ENCODE results near the gene PABPN1L. TPM values are rescaled to one million over a fixed set of nuclear protein-coding genes. Genes with fewer than 3 reads are reported as not detected.

The PABPN1L gene
- total and polyA plus RNA-seq, 2 donors (not counting 1 experiment from before 2014, with no cell fraction given): 0.21 to 0.84 TPM

DNA sequence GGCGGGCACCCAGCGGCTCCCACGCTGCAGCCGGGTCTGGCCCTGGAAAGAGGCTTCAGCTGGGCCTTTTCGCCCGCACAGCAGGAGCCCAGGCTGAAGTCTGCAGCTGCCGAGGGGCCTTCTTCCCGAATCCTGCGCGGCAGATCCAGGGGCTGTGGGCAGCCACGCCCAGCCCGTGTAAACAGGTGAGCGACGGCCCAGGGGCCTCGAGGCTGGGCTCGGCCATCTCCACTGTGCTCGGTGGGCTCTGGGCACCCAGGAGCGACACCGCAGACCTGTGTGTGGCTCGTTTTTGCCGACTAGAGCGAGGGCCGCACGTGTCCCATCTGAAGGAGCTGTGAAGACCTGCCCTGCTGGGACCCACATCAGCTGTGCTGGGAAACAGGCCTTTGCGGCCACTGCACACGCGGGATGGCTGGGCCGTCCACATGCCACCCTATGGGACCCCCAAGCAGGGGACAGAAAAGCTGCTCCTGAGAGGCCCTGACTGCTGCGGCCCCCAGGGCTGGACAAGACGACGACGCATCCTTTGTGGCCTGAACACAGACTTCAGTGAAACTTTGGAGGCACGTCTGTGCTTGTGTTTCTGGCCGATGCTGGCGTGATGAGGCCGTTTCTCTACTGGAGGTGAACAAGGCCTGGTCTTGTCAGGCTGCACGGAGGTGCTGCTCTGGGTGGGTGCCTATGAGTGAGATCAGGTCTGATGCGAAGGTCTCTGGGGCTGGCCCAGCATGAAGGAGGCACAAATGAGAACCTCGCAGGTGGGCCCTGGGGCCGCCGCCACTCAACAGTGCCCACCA is 49.5 kb downstream of the PABPN1L start:
- ATAC-seq (ENCODE audit: low read depth): no peak
- Histone ChIP-seq H3K27ac (ENCODE audit: low read length in 2 of 2) (no peak overlapping the region), H3K27me3 (replicated peaks in 1 of 4; ENCODE audit: control extremely low read depth in 1 of 4, control insufficient read depth in 3 of 4, insufficient read depth in 4 of 4, low read length in 3 of 4) (no peaks in the 10 kb centered on the region), H3K9ac (ENCODE audit: low read length) (no peak overlapping the region), H3K4me3 (ENCODE audit: control extremely low read depth in 1 of 5, extremely low read depth in 1 of 5, insufficient read depth in 1 of 5, low read depth in 2 of 5, low read length in 4 of 5) (no peak overlapping the region), H3K4me1 (ENCODE audit: control insufficient read depth in 2 of 2, insufficient read depth in 2 of 2, low read length in 2 of 2) (peaks cover 0 to 13% of the 10 kb centered on the region in 2 donors), H3K9me3 (ENCODE audit: control extremely low read depth in 1 of 3, control insufficient read depth in 2 of 3, insufficient read depth in 1 of 3, low read length in 2 of 3) (no peaks in the 10 kb centered on the region), H2AFZ (ENCODE audit: insufficient read depth, low read depth, low read length, poor library complexity, severe bottlenecking) (no peak overlapping the region), H3K79me2 (ENCODE audit: control insufficient read depth, insufficient read depth, low read length) (no peaks in the 10 kb centered on the region), H3K4me2 (replicated peaks; ENCODE audit: low read depth, low read length, poor library complexity, severe bottlenecking) (no peak overlapping the region), H3K36me3 (replicated peaks in 1 of 2; ENCODE audit: control extremely low read depth in 1 of 2, control insufficient read depth in 1 of 2, extremely low read depth in 1 of 2, insufficient read depth in 2 of 2, low read length in 1 of 2) (peaks cover 0 to 5% of the 10 kb centered on the region in 2 experiments), H4K20me1 (ENCODE audit: control insufficient read depth, insufficient read depth, low read length, poor library complexity, severe bottlenecking) (no peaks in the 10 kb centered on the region)
- Mint-ChIP-seq H3K4me3 (no peak overlapping the region), H3K4me1 (peaks cover 1% of the 10 kb centered on the region), H3K27me3 (no peaks in the 10 kb centered on the region), H3K9me3 (ENCODE audit: insufficient read depth) (no peaks in the 10 kb centered on the region), H3K27ac (no peak overlapping the region)
- 95% methylated on average over 40 of the region's 41 CpGs for WGBS (ENCODE audit: insufficient coverage)
- intact Hi-C loops (cut with micrococcal nuclease): loop anchor here (1.0 to 2.0 kb wide), 2 partner anchors 126 to 399 kb away; no protein-coding TSS in a partner anchor
- ChIA-PET POLR2A (interaction anchor here (1.3 kb wide), 1 partner anchor 401 kb away, joined by 3 read pairs; the partner anchor contains the start of gene ZNF778), CTCF (interaction anchor here (1.1 to 4.3 kb wide), 6 partner anchors 12 to 401 kb away, joined by 3 to 19 read pairs (median 6); partner anchors contain the start of genes GALNS, TRAPPC2L and ZNF778)
- TF ChIP-seq EZH2 (IDR thresholded peaks at IDR 0.05; ENCODE audit: borderline replicate concordance, insufficient read depth, low read depth, low read length, poor library complexity, severe bottlenecking) (no peak), CTCF (IDR thresholded peaks at IDR 0.05) (no peak)
- no peak for DNase-seq
